Stimulated activated CD4-positive, alpha-beta T cell treated with anti-CD3 and anti-CD28 coated beads, Interleukin-15, amount 100 ng/mL, for 24 hours (primary cell): ENCODE results near the gene LACTBL1.

Source experiments
- DNase-seq: peaks from one replicate; pipeline ENCODE4 v3.0.0-alpha.2; 2020

Gene LACTBL1

DNA sequence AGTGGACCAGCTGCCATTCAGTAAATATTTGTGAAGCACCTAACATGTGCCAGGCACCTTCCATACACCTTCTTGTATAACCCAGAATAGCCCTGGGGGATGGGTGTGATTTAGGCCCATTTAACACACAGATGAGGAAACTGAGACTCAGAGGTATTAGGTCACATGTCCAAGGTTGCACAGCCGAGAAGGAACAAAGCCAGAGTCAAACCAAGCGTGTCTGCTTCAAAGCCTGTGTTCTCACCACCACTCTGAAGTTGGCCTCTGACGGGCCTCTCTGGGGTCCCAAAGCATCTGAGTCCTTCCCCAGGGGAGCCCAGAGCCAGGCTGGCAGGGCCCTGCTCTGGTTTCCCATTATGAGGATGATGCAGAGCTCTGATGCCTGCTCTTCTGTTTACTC lies 65.1 kb downstream of the LACTBL1 start:
- DNase-seq: no peak

- no peak for DNase-seq
These were observed 65.7 kb downstream of the LACTBL1 start for GRCh38 chr1:22906968-22907367.

DNA sequence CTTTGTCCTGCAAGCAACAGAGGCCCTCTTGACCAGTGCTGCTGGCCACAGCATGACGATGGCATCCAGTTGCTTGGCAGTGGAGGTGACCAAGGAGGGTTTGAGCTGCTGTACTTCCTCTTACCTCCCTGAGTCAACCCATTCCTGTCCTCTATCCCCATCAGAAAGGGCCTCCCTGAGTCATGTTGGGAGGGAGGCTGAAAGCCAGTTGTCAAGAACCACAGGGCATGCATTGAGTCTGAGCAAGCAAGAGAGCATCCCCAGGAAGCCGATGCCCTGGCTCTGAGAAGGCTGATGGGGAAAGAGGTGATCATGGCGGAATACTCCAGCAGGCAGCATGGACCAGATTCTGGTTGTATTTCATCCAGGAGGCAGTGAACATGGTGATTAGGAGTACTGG lies 69.6 kb downstream of the LACTBL1 start:
- DNase-seq: no peak
